H1 (cell line): ENCODE data around the gene TUBB8B. TPM values are rescaled to one million over a fixed set of nuclear protein-coding genes. Genes with fewer than 3 reads are reported as not detected.
A peak's percentile ranks its signal among the peaks of the same experiment; 100 is the strongest.
"Not testable (repeated sequence)": the region's sequence is repeated elsewhere in the genome, so short reads cannot be mapped to it uniquely, and the experiment has no call there.

Experiments used
- CTCF ChIA-PET: fragments of 300-600 bp; sonication (Branson Sonifier 250); formaldehyde crosslinking; loops from one replicate; lab custom pipeline; 2021; ENCODE audit not compliant: partially characterized antibody; lab: Charles Lee
- POLR2A ChIA-PET: fragments of 300-600 bp; sonication (Branson Sonifier 250); formaldehyde crosslinking; loops from one replicate; lab custom pipeline; 2021; ENCODE audit warnings: inconsistent platforms; ENCODE audit not compliant: partially characterized antibody; lab: Charles Lee
- DNase-seq, 2 experiments: peaks; one replicate each; pipeline versions ENCODE4 v3.0.0 to v3.0.0-alpha.2; 2010 to 2022; ENCODE audit warnings: low spot score in 2 of 2, low read depth in 1 of 2, mixed read lengths in 1 of 2
- FAIRE-seq: peaks from 2 replicates; lab custom pipeline; 2011; peaks lifted over from hg19 to GRCh38; lab: Jason Lieb, UNC
- H2AFZ ChIP-seq: 2 replicates; pipeline ENCODE4 v1.8.1; 2012; ENCODE audit warnings: low read length, inconsistent platforms
- H2AK5ac ChIP-seq: 2 replicates; pipeline ENCODE4 v1.6.1; 2013; ENCODE audit warnings: low read depth, low read length
- H2BK120ac ChIP-seq: replicated peaks from 2 replicates; pipeline ENCODE3; 2013; ENCODE audit warnings: low read depth, low read length, inconsistent platforms
- H2BK12ac ChIP-seq: 2 replicates; pipeline ENCODE4 v1.6.1; 2013; ENCODE audit warnings: low read depth, low read length
- H2BK15ac ChIP-seq: 2 replicates; pipeline ENCODE4 v1.6.1; 2013; ENCODE audit warnings: low read length
- H2BK20ac ChIP-seq: 2 replicates; pipeline ENCODE4 v1.6.1; 2013; ENCODE audit warnings: low read length
- H2BK5ac ChIP-seq: 2 replicates; pipeline ENCODE4 v1.6.1; 2013; ENCODE audit warnings: low read depth, low read length
- H3K14ac ChIP-seq: 2 replicates; pipeline ENCODE4 v1.6.1; 2013; ENCODE audit warnings: inconsistent platforms; ENCODE audit not compliant: insufficient read length
- H3K18ac ChIP-seq: 2 replicates; pipeline ENCODE4 v1.6.1; 2013; ENCODE audit warnings: low read length; ENCODE audit errors: extremely low read depth
- H3K23ac ChIP-seq: 2 replicates; pipeline ENCODE4 v1.6.1; 2013; ENCODE audit warnings: inconsistent platforms; ENCODE audit not compliant: insufficient read length
- H3K23me2 ChIP-seq: 2 replicates; pipeline ENCODE4 v1.6.1; 2013; ENCODE audit warnings: low read depth, low read length
- H3K27ac ChIP-seq: 2 replicates; pipeline ENCODE4 v1.6.1; 2011; ENCODE audit warnings: low read depth, low read length, inconsistent platforms
- H3K27me3 ChIP-seq, 4 experiments: replicated peaks in 1 of 4; 1 replicate in 1 of 4; 2 replicates in 3 of 4; pipeline versions ENCODE4 v1.6.1 to v1.8.1; 2011 to 2013; ENCODE audit warnings: low read length in 3 of 4, mild to moderate bottlenecking in 3 of 4, inconsistent platforms in 2 of 4, mixed read lengths in 2 of 4, moderate library complexity in 1 of 4; ENCODE audit not compliant: control insufficient read depth in 3 of 4, insufficient read depth in 3 of 4; ENCODE audit errors: extremely low read depth in 1 of 4
- H3K36me3 ChIP-seq, 4 experiments: 2 replicates each; pipeline versions ENCODE4 v1.6.1 to v1.8.1; 2011 to 2013; ENCODE audit warnings: mild to moderate bottlenecking in 4 of 4, low read length in 3 of 4, moderate library complexity in 2 of 4, control low read depth in 1 of 4, inconsistent platforms in 1 of 4; ENCODE audit not compliant: insufficient read depth in 4 of 4, control insufficient read depth in 2 of 4
- H3K4ac ChIP-seq: replicated peaks from 2 replicates; pipeline ENCODE3; 2013; ENCODE audit warnings: low read length, low read depth, mixed read lengths, inconsistent platforms; ENCODE audit not compliant: insufficient read length
- H3K4me1 ChIP-seq, 4 experiments: replicated peaks in 1 of 4; 1 replicate in 1 of 4; 2 replicates in 3 of 4; pipeline versions ENCODE4 v1.6.1 to v1.8.1; 2011 to 2013; ENCODE audit warnings: low read length in 3 of 4, inconsistent platforms in 2 of 4, mixed read lengths in 1 of 4; ENCODE audit not compliant: insufficient read depth in 4 of 4, control insufficient read depth in 3 of 4
- H3K4me2 ChIP-seq, 2 experiments: 2 replicates each; pipeline versions ENCODE4 v1.6.1 to v1.8.1; 2011 to 2013; ENCODE audit warnings: low read depth in 2 of 2, low read length in 2 of 2, control low read depth in 1 of 2, inconsistent platforms in 1 of 2, mild to moderate bottlenecking in 1 of 2; ENCODE audit not compliant: insufficient read depth in 1 of 2
- H3K4me3 ChIP-seq, 4 experiments: fragments of 200-600, 300-600 bp in 1 of 4; sonication (generic), shearing (Covaris generic), sonication (Bioruptor Twin) in 1 of 4; 2 replicates each; pipeline versions ENCODE4 v1.5.1 to v1.8.1; 2011 to 2016; ENCODE audit warnings: low read length in 4 of 4, low read depth in 3 of 4, control low read depth in 2 of 4, inconsistent platforms in 2 of 4, mild to moderate bottlenecking in 2 of 4, mixed read lengths in 1 of 4, moderate library complexity in 1 of 4; ENCODE audit not compliant: insufficient read depth in 2 of 4; ENCODE audit errors: extremely low read depth in 1 of 4
- H3K56ac ChIP-seq: replicated peaks from 2 replicates; pipeline ENCODE3; 2013; ENCODE audit warnings: low read depth, mild to moderate bottlenecking, mixed read lengths, low read length, inconsistent platforms; ENCODE audit not compliant: insufficient read length
- H3K79me1 ChIP-seq: 2 replicates; pipeline ENCODE4 v1.6.1; 2013; ENCODE audit warnings: low read depth, low read length, control low read depth
- H3K79me2 ChIP-seq, 2 experiments: 2 replicates each; pipeline versions ENCODE4 v1.6.1 to v1.8.1; 2012 to 2013; ENCODE audit warnings: low read length in 2 of 2, mild to moderate bottlenecking in 2 of 2, inconsistent platforms in 1 of 2; ENCODE audit not compliant: insufficient read depth in 2 of 2, control insufficient read depth in 1 of 2
- H3K9ac ChIP-seq, 4 experiments: replicated peaks in 1 of 4; 1 replicate in 1 of 4; 2 replicates in 3 of 4; pipeline versions ENCODE4 v1.6.1 to v1.8.1; 2011 to 2013; ENCODE audit warnings: low read depth in 3 of 4, low read length in 3 of 4, control low read depth in 2 of 4, mild to moderate bottlenecking in 2 of 4, moderate library complexity in 2 of 4, inconsistent platforms in 1 of 4; ENCODE audit errors: extremely low read depth in 1 of 4
- H3K9me3 ChIP-seq, 2 experiments: 2 replicates each; pipeline versions ENCODE4 v1.6.1 to v1.8.1; 2012 to 2013; ENCODE audit warnings: mild to moderate bottlenecking in 2 of 2, moderate library complexity in 2 of 2, control low read depth in 1 of 2, inconsistent platforms in 1 of 2, low read depth in 1 of 2, low read length in 1 of 2, mixed read lengths in 1 of 2; ENCODE audit not compliant: insufficient read depth in 2 of 2
- H4K20me1 ChIP-seq, 2 experiments: replicated peaks in 1 of 2; 2 replicates each; pipeline versions ENCODE3 to v1.8.1; 2011 to 2013; ENCODE audit warnings: inconsistent platforms in 2 of 2, low read length in 2 of 2, mild to moderate bottlenecking in 1 of 2; ENCODE audit not compliant: insufficient read depth in 2 of 2, control insufficient read depth in 1 of 2
- H4K5ac ChIP-seq: 2 replicates; pipeline ENCODE4 v1.6.1; 2013; ENCODE audit warnings: low read length, low read depth, mixed read lengths, inconsistent platforms; ENCODE audit not compliant: insufficient read length
- H4K8ac ChIP-seq: 2 replicates; pipeline ENCODE4 v1.8.0; 2013; ENCODE audit warnings: mild to moderate bottlenecking, moderate library complexity, low read length, inconsistent platforms; ENCODE audit not compliant: insufficient read depth; ENCODE audit errors: extremely low read depth
- H4K91ac ChIP-seq: replicated peaks from 2 replicates; pipeline ENCODE3; 2013; ENCODE audit warnings: low read length, mixed read lengths, inconsistent platforms; ENCODE audit not compliant: insufficient read length
- WGBS, 2 experiments: shearing (Covaris generic) in 1 of 2; methylation state at CpG; one replicate each; pipeline versions ENCODE4 v1.1.6 to v1.1.7; 2013 to 2015; ENCODE audit warnings: low lambda C conversion rate in 2 of 2, mixed read lengths in 2 of 2, inconsistent platforms in 1 of 2, low coverage in 1 of 2, missing lambda C conversion rate in 1 of 2; ENCODE audit not compliant: insufficient replicate concordance in 2 of 2, insufficient coverage in 1 of 2, insufficient read length in 1 of 2; ENCODE audit errors: extremely low coverage in 1 of 2, missing lambda C conversion rate in 1 of 2; 5-methylcytosine and 5-hydroxymethylcytosine counted together
- polyA plus RNA-seq, 7 experiments: library from polyadenylated mRNA; depleted of rRNA in 3 of 7; stranded (reverse) in 5 of 7; unstranded in 2 of 7; fragments of >200 nt in 5 of 7; fragments of 200-250 nt in 2 of 7; gene quantifications; 1 replicate in 5 of 7; 2 replicates in 1 of 7; 4 replicates in 1 of 7; pipeline versions ENCODE4 v1.2.1 to v1.2.3, GENCODE V29; 2011 to 2013; ENCODE audit warnings: missing spikeins in 2 of 7, mixed read lengths in 2 of 7
- total RNA-seq: library from RNA; stranded (reverse); fragmentation: NEBNext Ultra II Directional; extraction: Animal tissue kit (Norgen Biotek cat#: 25700); gene quantifications from 2 replicates; pipeline ENCODE4 v1.2.1, GENCODE V29; 2021

Gene TUBB8B
- total and polyA plus RNA-seq, 2 of the 8 experiments (the other 6 are each of a cell fraction or from before 2014, with no cell fraction given) = 0.60 to 1.3 TPM

- H2AFZ ChIP-seq, H3K9ac ChIP-seq, H4K8ac ChIP-seq, H3K4me1 ChIP-seq, H3K18ac ChIP-seq, H3K36me3 ChIP-seq, H3K23ac ChIP-seq, H2BK5ac ChIP-seq, H2BK20ac ChIP-seq, H2BK120ac ChIP-seq, H3K23me2 ChIP-seq, POLR2A ChIA-PET, H3K27me3 ChIP-seq, H4K20me1 ChIP-seq, H2BK15ac ChIP-seq, H4K5ac ChIP-seq, H3K4ac ChIP-seq, H3K79me2 ChIP-seq, H3K27ac ChIP-seq, H3K4me3 ChIP-seq, FAIRE-seq, H3K79me1 ChIP-seq, H4K91ac ChIP-seq, CTCF ChIA-PET, H3K14ac ChIP-seq, H3K4me2 ChIP-seq, H2BK12ac ChIP-seq, H3K56ac ChIP-seq, H2AK5ac ChIP-seq: not testable (repeated sequence)
- peak in 1 of 2 experiments; percentile 57 for DNase-seq
- WGBS, 2 experiments = 66% methylated on average over 9 of the region's 20 CpGs; no CpG with 5 or more reads in 1 of the 2 experiments
- peaks cover 13 to 36% of the 10 kb centered on the region in 2 experiments for H3K9me3 ChIP-seq
These were observed 47.3 kb upstream of the TUBB8B start for GRCh38 chr18:96767-97131.

GRCh38 chr18:96101-96766 is 46.8 kb upstream of the TUBB8B start:
- H3K4me1 ChIP-seq, H4K8ac ChIP-seq, H4K91ac ChIP-seq: not testable (repeated sequence)

More at GRCh38 chr18:96101-96766, 46.8 kb upstream of the TUBB8B start:
- H3K79me1 ChIP-seq, H2AK5ac ChIP-seq, FAIRE-seq, H2AFZ ChIP-seq, DNase-seq, H2BK5ac ChIP-seq, H3K27me3 ChIP-seq, H3K36me3 ChIP-seq, H3K4ac ChIP-seq, H3K4me3 ChIP-seq, H2BK20ac ChIP-seq, POLR2A ChIA-PET, H4K20me1 ChIP-seq, H3K18ac ChIP-seq, H2BK12ac ChIP-seq, H2BK120ac ChIP-seq, H3K14ac ChIP-seq, H3K23me2 ChIP-seq, H3K4me2 ChIP-seq, H4K5ac ChIP-seq, H3K79me2 ChIP-seq, H3K56ac ChIP-seq, H3K27ac ChIP-seq, H2BK15ac ChIP-seq, H3K23ac ChIP-seq, H3K9ac ChIP-seq: not testable (repeated sequence)
- 83% methylated on average over 14 of the region's 37 CpGs; no CpG with 5 or more reads in 1 of the 2 experiments for WGBS, 2 experiments
- H3K9me3 ChIP-seq = peaks cover 13 to 34% of the 10 kb centered on the region in 2 experiments
- CTCF ChIA-PET = interaction anchor here (0.6 kb wide), 1 partner anchor 334 kb away, joined by 3 read pairs; no protein-coding TSS in a partner anchor
